ENCODE data around the gene INSYN1. TPM values are rescaled to one million over a fixed set of nuclear protein-coding genes. Genes with fewer than 3 reads are reported as not detected.

INSYN1 gene
- total and polyA plus RNA-seq, 2 of the 13 experiments (the other 11 are each of a cell fraction or from before 2014, with no cell fraction given), result not detected

DNA sequence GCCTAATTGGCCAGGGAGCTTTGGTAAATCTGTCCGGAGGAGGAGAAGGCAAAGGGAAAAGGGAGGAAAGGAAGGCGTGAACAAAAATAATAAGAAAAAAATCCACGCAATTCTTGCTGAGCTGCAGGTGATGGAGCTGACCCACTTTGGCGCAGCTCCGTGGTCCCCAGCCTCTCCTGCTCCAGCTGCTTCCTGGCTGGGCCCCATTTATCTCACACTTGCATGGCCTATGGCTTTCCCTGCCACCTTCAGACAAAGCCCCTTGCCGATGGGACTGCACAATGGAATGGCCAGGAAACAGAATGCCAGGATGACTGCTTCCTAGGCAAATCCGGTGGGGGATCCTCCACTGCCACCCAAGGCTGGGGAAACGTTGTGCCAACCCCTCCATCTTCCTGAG, 6.9 kb downstream of the INSYN1 start (continued):
- TF ChIP-seq YEATS2 (CRISPR knock-in tag; IDR thresholded peaks at IDR 0.05; ENCODE audit: borderline replicate concordance) (no peak), CREBL2 (CRISPR knock-in tag; IDR thresholded peaks at IDR 0.05; ENCODE audit: borderline replicate concordance) (no peak), MIXL1 (CRISPR knock-in tag; IDR thresholded peaks at IDR 0.05) (no peak)

GRCh38 chr15:73745073-73745472, 8.1 kb downstream of the INSYN1 start:
- Histone ChIP-seq H3K4me1 (ENCODE audit: insufficient read depth, low read length) (peaks cover 8% of the 10 kb centered on the region; the same call in 1 of the 2 replicates), H2AFZ (ENCODE audit: low read length) (no peak overlapping the region), H3K9me3 (ENCODE audit: low read length) (no peaks in the 10 kb centered on the region), H4K20me1 (ENCODE audit: insufficient read depth, low read length) (peaks cover 3% of the 10 kb centered on the region; the same call in 1 of the 2 replicates), H3K27me3 (ENCODE audit: control insufficient read depth in 1 of 2, insufficient read depth in 2 of 2, low read length in 2 of 2) (peaks cover 2 to 18% of the 10 kb centered on the region in 2 experiments; a peak in 1 of 5 replicates), H3K4me3 (replicated peaks in 1 of 3; ENCODE audit: insufficient read depth in 1 of 3, low read depth in 2 of 3, low read length in 3 of 3) (no peak overlapping the region), H3K27ac (ENCODE audit: extremely low read length, insufficient read depth, low read length) (no peak overlapping the region), H3K9ac (ENCODE audit: insufficient read depth, low read depth, low read length) (no peak overlapping the region), H3K36me3 (replicated peaks in 1 of 2; ENCODE audit: control insufficient read depth in 1 of 2, insufficient read depth in 2 of 2, low read length in 2 of 2) (no peaks in the 10 kb centered on the region), H3K79me2 (ENCODE audit: insufficient read depth, low read length) (no peaks in the 10 kb centered on the region), H3K4me2 (ENCODE audit: low read depth, low read length) (no peak overlapping the region)
- DNase-seq (ENCODE audit: low spot score) (no peak), ATAC-seq (no peak), FAIRE-seq (no peak)
- ChIA-PET CTCF (ENCODE audit: low intra/inter-chr PET ratio, low total read pairs) (no interaction called here), POLR2A (no interaction called here)
- in situ Hi-C loops (cut with HindIII; ENCODE audit: extremely low pct_ligation_motif_present, low pct_unique_long_range_greater_than_20kb), result no loop called here
- WGBS (ENCODE audit: low lambda C conversion rate), result 16% methylated on average over 7 of the region's 7 CpGs
- intact Hi-C loops (cut with micrococcal nuclease; ENCODE audit: unreplicated experiment), result no loop called here
- BruUV-seq (replicated peaks), result no TSS peak
- TF ChIP-seq ZBTB25 (CRISPR knock-in tag; IDR thresholded peaks at IDR 0.05) (no peak), MTF1 (CRISPR knock-in tag; IDR thresholded peaks at IDR 0.05) (no peak), IKZF4 (CRISPR knock-in tag; IDR thresholded peaks at IDR 0.05; ENCODE audit: borderline replicate concordance, low read depth, not compliant biosample characterization) (no peak), PRDM4 (CRISPR knock-in tag; IDR thresholded peaks at IDR 0.05; ENCODE audit: borderline replicate concordance) (no peak), ZHX2 (IDR thresholded peaks at IDR 0.05; ENCODE audit: low read depth) (no peak), ZHX2 (CRISPR knock-in tag; IDR thresholded peaks at IDR 0.05; ENCODE audit: borderline replicate concordance) (no peak)
- TF ChIP-seq, protein P1, sequence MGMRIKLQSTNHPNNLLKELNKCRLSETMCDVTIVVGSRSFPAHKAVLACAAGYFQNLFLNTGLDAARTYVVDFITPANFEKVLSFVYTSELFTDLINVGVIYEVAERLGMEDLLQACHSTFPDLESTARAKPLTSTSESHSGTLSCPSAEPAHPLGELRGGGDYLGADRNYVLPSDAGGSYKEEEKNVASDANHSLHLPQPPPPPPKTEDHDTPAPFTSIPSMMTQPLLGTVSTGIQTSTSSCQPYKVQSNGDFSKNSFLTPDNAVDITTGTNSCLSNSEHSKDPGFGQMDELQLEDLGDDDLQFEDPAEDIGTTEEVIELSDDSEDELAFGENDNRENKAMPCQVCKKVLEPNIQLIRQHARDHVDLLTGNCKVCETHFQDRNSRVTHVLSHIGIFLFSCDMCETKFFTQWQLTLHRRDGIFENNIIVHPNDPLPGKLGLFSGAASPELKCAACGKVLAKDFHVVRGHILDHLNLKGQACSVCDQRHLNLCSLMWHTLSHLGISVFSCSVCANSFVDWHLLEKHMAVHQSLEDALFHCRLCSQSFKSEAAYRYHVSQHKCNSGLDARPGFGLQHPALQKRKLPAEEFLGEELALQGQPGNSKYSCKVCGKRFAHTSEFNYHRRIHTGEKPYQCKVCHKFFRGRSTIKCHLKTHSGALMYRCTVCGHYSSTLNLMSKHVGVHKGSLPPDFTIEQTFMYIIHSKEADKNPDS (CRISPR knock-in tag; IDR thresholded peaks at IDR 0.05), result no peak

Measured in HepG2 (cell line).